ENCODE measurements around the gene SFXN5. TPM values are rescaled to one million over a fixed set of nuclear protein-coding genes. Genes with fewer than 3 reads are reported as not detected.

Gene SFXN5
- total RNA-seq, 1 experiment from 2014 or later: 25.9 TPM

DNA sequence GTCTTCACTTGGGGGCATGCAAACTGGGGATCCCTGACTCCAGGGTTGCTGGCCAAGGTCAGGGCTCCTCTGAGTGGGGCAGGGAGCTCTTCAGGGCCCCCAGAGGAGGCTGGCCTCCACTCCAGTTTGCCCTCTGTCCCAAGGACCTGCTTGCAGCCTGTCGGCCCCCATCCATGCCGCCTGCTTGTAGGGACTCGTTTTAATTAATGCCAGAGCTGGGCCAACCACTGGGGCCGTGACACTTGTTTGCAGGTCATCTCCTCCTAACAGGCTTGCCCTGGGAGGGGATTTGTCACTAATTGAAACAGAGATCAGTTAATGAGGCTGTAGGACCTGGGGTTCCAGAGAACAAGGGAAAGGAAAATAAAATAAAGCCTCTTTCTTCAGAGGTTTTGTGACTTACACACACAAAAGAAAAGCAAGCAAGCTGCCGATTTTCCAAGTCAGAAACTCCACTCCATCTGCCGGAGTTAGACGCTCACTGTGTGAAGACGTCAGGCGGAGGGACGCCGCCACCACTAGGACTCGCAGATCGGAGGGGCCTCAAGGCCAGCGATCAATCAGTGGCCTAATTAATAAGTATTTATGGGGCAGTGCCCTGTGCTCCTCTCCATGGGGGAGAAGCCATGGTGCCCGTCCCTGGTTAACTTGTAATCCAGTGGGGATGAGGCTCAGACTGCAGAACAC lies 75.9 kb downstream of the SFXN5 start:
- no peak for DNase-seq (ENCODE audit: low spot score)
- ATAC-seq: no peak
- ChIA-PET CTCF (interaction anchor here (1.0 to 2.6 kb wide), 6 partner anchors 41 to 181 kb away, joined by 3 to 17 read pairs (median 4); partner anchors contain the start of gene SPR), POLR2A (interaction anchor here (0.6 kb wide), 1 partner anchor 183 kb away, joined by 3 read pairs; no protein-coding TSS in a partner anchor)
- Mint-ChIP-seq H3K27me3 (ENCODE audit: low read depth) (no peaks in the 10 kb centered on the region; the same call in 1 of the 2 replicates), H3K27ac (peak overlapping the region; percentile 60; the same call in 1 of the 2 replicates), H3K36me3 (no peaks in the 10 kb centered on the region), H3K4me3 (no peak overlapping the region), H3K4me1 (peaks cover 8% of the 10 kb centered on the region; the same call in 1 of the 2 replicates), H3K9me3 (no peaks in the 10 kb centered on the region)
- no peak for TF ChIP-seq ZNF423 (CRISPR knock-in tag; IDR thresholded peaks at IDR 0.05)
- TF ChIP-seq NR1H2 (CRISPR knock-in tag; IDR thresholded peaks at IDR 0.05): no peak
- TF ChIP-seq, protein P1, sequence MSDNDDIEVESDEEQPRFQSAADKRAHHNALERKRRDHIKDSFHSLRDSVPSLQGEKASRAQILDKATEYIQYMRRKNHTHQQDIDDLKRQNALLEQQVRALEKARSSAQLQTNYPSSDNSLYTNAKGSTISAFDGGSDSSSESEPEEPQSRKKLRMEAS (CRISPR knock-in tag; IDR thresholded peaks at IDR 0.05): no peak
- TF ChIP-seq, protein P2, sequence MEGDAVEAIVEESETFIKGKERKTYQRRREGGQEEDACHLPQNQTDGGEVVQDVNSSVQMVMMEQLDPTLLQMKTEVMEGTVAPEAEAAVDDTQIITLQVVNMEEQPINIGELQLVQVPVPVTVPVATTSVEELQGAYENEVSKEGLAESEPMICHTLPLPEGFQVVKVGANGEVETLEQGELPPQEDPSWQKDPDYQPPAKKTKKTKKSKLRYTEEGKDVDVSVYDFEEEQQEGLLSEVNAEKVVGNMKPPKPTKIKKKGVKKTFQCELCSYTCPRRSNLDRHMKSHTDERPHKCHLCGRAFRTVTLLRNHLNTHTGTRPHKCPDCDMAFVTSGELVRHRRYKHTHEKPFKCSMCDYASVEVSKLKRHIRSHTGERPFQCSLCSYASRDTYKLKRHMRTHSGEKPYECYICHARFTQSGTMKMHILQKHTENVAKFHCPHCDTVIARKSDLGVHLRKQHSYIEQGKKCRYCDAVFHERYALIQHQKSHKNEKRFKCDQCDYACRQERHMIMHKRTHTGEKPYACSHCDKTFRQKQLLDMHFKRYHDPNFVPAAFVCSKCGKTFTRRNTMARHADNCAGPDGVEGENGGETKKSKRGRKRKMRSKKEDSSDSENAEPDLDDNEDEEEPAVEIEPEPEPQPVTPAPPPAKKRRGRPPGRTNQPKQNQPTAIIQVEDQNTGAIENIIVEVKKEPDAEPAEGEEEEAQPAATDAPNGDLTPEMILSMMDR (IDR thresholded peaks at IDR 0.05): no peak
- TF ChIP-seq, protein P3, sequence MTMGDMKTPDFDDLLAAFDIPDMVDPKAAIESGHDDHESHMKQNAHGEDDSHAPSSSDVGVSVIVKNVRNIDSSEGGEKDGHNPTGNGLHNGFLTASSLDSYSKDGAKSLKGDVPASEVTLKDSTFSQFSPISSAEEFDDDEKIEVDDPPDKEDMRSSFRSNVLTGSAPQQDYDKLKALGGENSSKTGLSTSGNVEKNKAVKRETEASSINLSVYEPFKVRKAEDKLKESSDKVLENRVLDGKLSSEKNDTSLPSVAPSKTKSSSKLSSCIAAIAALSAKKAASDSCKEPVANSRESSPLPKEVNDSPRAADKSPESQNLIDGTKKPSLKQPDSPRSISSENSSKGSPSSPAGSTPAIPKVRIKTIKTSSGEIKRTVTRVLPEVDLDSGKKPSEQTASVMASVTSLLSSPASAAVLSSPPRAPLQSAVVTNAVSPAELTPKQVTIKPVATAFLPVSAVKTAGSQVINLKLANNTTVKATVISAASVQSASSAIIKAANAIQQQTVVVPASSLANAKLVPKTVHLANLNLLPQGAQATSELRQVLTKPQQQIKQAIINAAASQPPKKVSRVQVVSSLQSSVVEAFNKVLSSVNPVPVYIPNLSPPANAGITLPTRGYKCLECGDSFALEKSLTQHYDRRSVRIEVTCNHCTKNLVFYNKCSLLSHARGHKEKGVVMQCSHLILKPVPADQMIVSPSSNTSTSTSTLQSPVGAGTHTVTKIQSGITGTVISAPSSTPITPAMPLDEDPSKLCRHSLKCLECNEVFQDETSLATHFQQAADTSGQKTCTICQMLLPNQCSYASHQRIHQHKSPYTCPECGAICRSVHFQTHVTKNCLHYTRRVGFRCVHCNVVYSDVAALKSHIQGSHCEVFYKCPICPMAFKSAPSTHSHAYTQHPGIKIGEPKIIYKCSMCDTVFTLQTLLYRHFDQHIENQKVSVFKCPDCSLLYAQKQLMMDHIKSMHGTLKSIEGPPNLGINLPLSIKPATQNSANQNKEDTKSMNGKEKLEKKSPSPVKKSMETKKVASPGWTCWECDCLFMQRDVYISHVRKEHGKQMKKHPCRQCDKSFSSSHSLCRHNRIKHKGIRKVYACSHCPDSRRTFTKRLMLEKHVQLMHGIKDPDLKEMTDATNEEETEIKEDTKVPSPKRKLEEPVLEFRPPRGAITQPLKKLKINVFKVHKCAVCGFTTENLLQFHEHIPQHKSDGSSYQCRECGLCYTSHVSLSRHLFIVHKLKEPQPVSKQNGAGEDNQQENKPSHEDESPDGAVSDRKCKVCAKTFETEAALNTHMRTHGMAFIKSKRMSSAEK (CRISPR knock-in tag; IDR thresholded peaks at IDR 0.05; ENCODE audit: borderline replicate concordance): no peak
- no peak for TF ChIP-seq ZNF396 (CRISPR knock-in tag; IDR thresholded peaks at IDR 0.05; ENCODE audit: borderline replicate concordance)
- TF ChIP-seq, protein P4, sequence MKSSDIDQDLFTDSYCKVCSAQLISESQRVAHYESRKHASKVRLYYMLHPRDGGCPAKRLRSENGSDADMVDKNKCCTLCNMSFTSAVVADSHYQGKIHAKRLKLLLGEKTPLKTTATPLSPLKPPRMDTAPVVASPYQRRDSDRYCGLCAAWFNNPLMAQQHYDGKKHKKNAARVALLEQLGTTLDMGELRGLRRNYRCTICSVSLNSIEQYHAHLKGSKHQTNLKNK (CRISPR knock-in tag; IDR thresholded peaks at IDR 0.05): no peak
- TF ChIP-seq, protein P5, sequence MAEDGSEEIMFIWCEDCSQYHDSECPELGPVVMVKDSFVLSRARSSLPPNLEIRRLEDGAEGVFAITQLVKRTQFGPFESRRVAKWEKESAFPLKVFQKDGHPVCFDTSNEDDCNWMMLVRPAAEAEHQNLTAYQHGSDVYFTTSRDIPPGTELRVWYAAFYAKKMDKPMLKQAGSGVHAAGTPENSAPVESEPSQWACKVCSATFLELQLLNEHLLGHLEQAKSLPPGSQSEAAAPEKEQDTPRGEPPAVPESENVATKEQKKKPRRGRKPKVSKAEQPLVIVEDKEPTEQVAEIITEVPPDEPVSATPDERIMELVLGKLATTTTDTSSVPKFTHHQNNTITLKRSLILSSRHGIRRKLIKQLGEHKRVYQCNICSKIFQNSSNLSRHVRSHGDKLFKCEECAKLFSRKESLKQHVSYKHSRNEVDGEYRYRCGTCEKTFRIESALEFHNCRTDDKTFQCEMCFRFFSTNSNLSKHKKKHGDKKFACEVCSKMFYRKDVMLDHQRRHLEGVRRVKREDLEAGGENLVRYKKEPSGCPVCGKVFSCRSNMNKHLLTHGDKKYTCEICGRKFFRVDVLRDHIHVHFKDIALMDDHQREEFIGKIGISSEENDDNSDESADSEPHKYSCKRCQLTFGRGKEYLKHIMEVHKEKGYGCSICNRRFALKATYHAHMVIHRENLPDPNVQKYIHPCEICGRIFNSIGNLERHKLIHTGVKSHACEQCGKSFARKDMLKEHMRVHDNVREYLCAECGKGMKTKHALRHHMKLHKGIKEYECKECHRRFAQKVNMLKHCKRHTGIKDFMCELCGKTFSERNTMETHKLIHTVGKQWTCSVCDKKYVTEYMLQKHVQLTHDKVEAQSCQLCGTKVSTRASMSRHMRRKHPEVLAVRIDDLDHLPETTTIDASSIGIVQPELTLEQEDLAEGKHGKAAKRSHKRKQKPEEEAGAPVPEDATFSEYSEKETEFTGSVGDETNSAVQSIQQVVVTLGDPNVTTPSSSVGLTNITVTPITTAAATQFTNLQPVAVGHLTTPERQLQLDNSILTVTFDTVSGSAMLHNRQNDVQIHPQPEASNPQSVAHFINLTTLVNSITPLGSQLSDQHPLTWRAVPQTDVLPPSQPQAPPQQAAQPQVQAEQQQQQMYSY (CRISPR knock-in tag; IDR thresholded peaks at IDR 0.05): no peak
- TF ChIP-seq FOXP1 (CRISPR knock-in tag; IDR thresholded peaks at IDR 0.05; ENCODE audit: borderline replicate concordance): no peak
- no peak for TF ChIP-seq HMGA2 (CRISPR knock-in tag; IDR thresholded peaks at IDR 0.05)
- no peak for TF ChIP-seq ZNF219 (CRISPR knock-in tag; IDR thresholded peaks at IDR 0.05; ENCODE audit: borderline replicate concordance)
- no peak for TF ChIP-seq KAT7 (CRISPR knock-in tag; IDR thresholded peaks at IDR 0.05; ENCODE audit: borderline replicate concordance)
- TF ChIP-seq ZNF671 (CRISPR knock-in tag; IDR thresholded peaks at IDR 0.05): no peak
- TF ChIP-seq PRRX2 (CRISPR knock-in tag; IDR thresholded peaks at IDR 0.05): no peak
- TF ChIP-seq, protein P6, sequence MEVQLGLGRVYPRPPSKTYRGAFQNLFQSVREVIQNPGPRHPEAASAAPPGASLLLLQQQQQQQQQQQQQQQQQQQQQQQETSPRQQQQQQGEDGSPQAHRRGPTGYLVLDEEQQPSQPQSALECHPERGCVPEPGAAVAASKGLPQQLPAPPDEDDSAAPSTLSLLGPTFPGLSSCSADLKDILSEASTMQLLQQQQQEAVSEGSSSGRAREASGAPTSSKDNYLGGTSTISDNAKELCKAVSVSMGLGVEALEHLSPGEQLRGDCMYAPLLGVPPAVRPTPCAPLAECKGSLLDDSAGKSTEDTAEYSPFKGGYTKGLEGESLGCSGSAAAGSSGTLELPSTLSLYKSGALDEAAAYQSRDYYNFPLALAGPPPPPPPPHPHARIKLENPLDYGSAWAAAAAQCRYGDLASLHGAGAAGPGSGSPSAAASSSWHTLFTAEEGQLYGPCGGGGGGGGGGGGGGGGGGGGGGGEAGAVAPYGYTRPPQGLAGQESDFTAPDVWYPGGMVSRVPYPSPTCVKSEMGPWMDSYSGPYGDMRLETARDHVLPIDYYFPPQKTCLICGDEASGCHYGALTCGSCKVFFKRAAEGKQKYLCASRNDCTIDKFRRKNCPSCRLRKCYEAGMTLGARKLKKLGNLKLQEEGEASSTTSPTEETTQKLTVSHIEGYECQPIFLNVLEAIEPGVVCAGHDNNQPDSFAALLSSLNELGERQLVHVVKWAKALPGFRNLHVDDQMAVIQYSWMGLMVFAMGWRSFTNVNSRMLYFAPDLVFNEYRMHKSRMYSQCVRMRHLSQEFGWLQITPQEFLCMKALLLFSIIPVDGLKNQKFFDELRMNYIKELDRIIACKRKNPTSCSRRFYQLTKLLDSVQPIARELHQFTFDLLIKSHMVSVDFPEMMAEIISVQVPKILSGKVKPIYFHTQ (CRISPR knock-in tag; IDR thresholded peaks at IDR 0.05): no peak
- TF ChIP-seq, protein P7, sequence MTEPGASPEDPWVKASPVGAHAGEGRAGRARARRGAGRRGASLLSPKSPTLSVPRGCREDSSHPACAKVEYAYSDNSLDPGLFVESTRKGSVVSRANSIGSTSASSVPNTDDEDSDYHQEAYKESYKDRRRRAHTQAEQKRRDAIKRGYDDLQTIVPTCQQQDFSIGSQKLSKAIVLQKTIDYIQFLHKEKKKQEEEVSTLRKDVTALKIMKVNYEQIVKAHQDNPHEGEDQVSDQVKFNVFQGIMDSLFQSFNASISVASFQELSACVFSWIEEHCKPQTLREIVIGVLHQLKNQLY (CRISPR knock-in tag; IDR thresholded peaks at IDR 0.05): no peak
- TF ChIP-seq, protein P8, sequence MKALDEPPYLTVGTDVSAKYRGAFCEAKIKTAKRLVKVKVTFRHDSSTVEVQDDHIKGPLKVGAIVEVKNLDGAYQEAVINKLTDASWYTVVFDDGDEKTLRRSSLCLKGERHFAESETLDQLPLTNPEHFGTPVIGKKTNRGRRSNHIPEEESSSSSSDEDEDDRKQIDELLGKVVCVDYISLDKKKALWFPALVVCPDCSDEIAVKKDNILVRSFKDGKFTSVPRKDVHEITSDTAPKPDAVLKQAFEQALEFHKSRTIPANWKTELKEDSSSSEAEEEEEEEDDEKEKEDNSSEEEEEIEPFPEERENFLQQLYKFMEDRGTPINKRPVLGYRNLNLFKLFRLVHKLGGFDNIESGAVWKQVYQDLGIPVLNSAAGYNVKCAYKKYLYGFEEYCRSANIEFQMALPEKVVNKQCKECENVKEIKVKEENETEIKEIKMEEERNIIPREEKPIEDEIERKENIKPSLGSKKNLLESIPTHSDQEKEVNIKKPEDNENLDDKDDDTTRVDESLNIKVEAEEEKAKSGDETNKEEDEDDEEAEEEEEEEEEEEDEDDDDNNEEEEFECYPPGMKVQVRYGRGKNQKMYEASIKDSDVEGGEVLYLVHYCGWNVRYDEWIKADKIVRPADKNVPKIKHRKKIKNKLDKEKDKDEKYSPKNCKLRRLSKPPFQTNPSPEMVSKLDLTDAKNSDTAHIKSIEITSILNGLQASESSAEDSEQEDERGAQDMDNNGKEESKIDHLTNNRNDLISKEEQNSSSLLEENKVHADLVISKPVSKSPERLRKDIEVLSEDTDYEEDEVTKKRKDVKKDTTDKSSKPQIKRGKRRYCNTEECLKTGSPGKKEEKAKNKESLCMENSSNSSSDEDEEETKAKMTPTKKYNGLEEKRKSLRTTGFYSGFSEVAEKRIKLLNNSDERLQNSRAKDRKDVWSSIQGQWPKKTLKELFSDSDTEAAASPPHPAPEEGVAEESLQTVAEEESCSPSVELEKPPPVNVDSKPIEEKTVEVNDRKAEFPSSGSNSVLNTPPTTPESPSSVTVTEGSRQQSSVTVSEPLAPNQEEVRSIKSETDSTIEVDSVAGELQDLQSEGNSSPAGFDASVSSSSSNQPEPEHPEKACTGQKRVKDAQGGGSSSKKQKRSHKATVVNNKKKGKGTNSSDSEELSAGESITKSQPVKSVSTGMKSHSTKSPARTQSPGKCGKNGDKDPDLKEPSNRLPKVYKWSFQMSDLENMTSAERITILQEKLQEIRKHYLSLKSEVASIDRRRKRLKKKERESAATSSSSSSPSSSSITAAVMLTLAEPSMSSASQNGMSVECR (CRISPR knock-in tag; IDR thresholded peaks at IDR 0.05; ENCODE audit: borderline replicate concordance): no peak
- no peak for TF ChIP-seq ZNF232 (CRISPR knock-in tag; IDR thresholded peaks at IDR 0.05)
